HEK293T (cell line): ENCODE measurements around the gene FASTKD1.
A peak's percentile ranks its signal among the peaks of the same experiment; 100 is the strongest.
"Not testable (repeated sequence)": the region's sequence is repeated elsewhere in the genome, so short reads cannot be mapped to it uniquely, and the experiment has no call there.

Source experiments
- CTCF ChIA-PET: fragments of 350-600 bp; formaldehyde crosslinking; extraction: SDS; loops from one replicate; lab custom pipeline; 2021; ENCODE audit warnings: antibody characterized with exemption, inconsistent platforms; lab: Yijun Ruan, JAX
- POLR2A ChIA-PET: fragments of 350-600 bp; formaldehyde crosslinking; extraction: SDS; loops from one replicate; lab custom pipeline; 2020; ENCODE audit warnings: antibody characterized with exemption, inconsistent platforms; lab: Yijun Ruan, JAX
- DNase-seq: peaks from one replicate; pipeline ENCODE4 v3.0.0; 2012; ENCODE audit warnings: mixed read lengths; ENCODE audit errors: extremely low spot score
- ARNT ChIP-seq: fragments of 450-650 bp; IDR thresholded peaks from 2 replicates; pipeline ENCODE4 v1.6.1; 2017; ENCODE audit warnings: mild to moderate bottlenecking
- BHLHE40 ChIP-seq: fragments of 450-650 bp; IDR thresholded peaks from 2 replicates; pipeline ENCODE4 v1.6.1; 2016; ENCODE audit warnings: mild to moderate bottlenecking, moderate library complexity, borderline replicate concordance
- CTBP1 ChIP-seq: fragments of 450-650 bp; IDR thresholded peaks from 2 replicates; pipeline ENCODE4 v1.6.1; 2016; ENCODE audit warnings: borderline replicate concordance
- ELF4 ChIP-seq: fragments of 450-650 bp; IDR thresholded peaks from 2 replicates; pipeline ENCODE4 v1.6.1; 2017; ENCODE audit warnings: antibody characterized with exemption
- FOXA1 ChIP-seq: fragments of 450-650 bp; IDR thresholded peaks from 2 replicates; pipeline ENCODE4 v1.6.1; 2016; ENCODE audit warnings: mild to moderate bottlenecking
- FOXK2 ChIP-seq: fragments of 450-650 bp; IDR thresholded peaks from 2 replicates; pipeline ENCODE4 v1.6.1; 2016; ENCODE audit warnings: mild to moderate bottlenecking
- FOXM1 ChIP-seq: fragments of 450-650 bp; IDR thresholded peaks from 2 replicates; pipeline ENCODE4 v1.6.1; 2017; ENCODE audit warnings: mild to moderate bottlenecking, borderline replicate concordance
- HDGF ChIP-seq: fragments of 450-650 bp; IDR thresholded peaks from 2 replicates; pipeline ENCODE4 v1.6.1; 2017; ENCODE audit warnings: antibody characterized with exemption, borderline replicate concordance
- L3MBTL2 ChIP-seq: fragments of 450-650 bp; conservative IDR thresholded peaks from 2 replicates; pipeline ENCODE4 v1.6.1; 2016; ENCODE audit warnings: mild to moderate bottlenecking
- LEF1 ChIP-seq: fragments of 450-650 bp; IDR thresholded peaks from 2 replicates; pipeline ENCODE4 v1.6.1; 2017; ENCODE audit warnings: mild to moderate bottlenecking, borderline replicate concordance
- NFRKB ChIP-seq: fragments of 450-650 bp; IDR thresholded peaks from 2 replicates; pipeline ENCODE4 v1.6.1; 2016; ENCODE audit warnings: mild to moderate bottlenecking, moderate library complexity
- SP1 ChIP-seq: fragments of 450-650 bp; IDR thresholded peaks from 2 replicates; pipeline ENCODE4 v1.6.1; 2017
- SUZ12 ChIP-seq: fragments of 450-650 bp; IDR thresholded peaks from 2 replicates; pipeline ENCODE4 v1.6.1; 2016; ENCODE audit warnings: mild to moderate bottlenecking
- TARDBP ChIP-seq: fragments of 450-650 bp; IDR thresholded peaks from 2 replicates; pipeline ENCODE4 v1.6.1; 2016
- ZNF384 ChIP-seq: fragments of 450-650 bp; IDR thresholded peaks from 2 replicates; pipeline ENCODE4 v1.6.1; 2016
- TF ChIP-seq, protein P1 (sequence below): fragments of 450-650 bp; IDR thresholded peaks from 2 replicates; pipeline ENCODE4 v1.6.1; 2016

Gene FASTKD1

DNA sequence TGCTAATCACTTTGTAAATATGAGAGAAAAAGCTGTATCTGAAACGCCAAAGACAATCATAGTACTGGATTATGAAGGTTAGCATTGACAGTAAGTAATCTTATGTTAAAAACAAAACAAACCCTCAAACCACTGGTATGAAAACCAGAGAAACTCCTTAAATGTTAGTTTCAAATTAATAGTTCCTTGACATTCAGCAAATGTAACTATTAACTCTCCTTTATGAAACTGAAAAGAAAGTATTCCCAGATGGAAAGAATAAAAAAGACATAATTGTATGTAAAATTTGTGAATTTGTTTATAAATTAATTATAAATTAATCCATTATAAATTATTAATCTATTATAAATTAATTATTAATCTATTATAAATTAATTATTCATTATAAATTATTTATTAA, 12.3 kb downstream of the FASTKD1 start:
- no peak for DNase-seq
- POLR2A ChIA-PET, result no interaction called here
- no peak for TF ChIP-seq FOXK2
- TF ChIP-seq ZNF384, result no peak
- no peak for TF ChIP-seq CTBP1
- no peak for TF ChIP-seq BHLHE40
- CTCF ChIA-PET, result interaction anchor here (0.7 kb wide), 1 partner anchor 47 kb away, joined by 3 read pairs; no protein-coding TSS in a partner anchor

GRCh38 chr2:169546756-169547155, 26.9 kb downstream of the FASTKD1 start:
- no peak for DNase-seq
- TF ChIP-seq ZNF384, result no peak
- TF ChIP-seq BHLHE40, result no peak
- no peak for TF ChIP-seq ELF4
- no peak for TF ChIP-seq CTBP1
- TF ChIP-seq, protein P1, sequence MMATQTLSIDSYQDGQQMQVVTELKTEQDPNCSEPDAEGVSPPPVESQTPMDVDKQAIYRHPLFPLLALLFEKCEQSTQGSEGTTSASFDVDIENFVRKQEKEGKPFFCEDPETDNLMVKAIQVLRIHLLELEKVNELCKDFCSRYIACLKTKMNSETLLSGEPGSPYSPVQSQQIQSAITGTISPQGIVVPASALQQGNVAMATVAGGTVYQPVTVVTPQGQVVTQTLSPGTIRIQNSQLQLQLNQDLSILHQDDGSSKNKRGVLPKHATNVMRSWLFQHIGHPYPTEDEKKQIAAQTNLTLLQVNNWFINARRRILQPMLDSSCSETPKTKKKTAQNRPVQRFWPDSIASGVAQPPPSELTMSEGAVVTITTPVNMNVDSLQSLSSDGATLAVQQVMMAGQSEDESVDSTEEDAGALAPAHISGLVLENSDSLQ, result no peak
- TF ChIP-seq L3MBTL2, result no peak
- TF ChIP-seq FOXA1, result no peak
- TF ChIP-seq HDGF, result no peak
- no peak for TF ChIP-seq TARDBP
- no peak for TF ChIP-seq FOXK2
- TF ChIP-seq SP1, result no peak
- no peak for TF ChIP-seq NFRKB
- no peak for TF ChIP-seq FOXM1
- no peak for TF ChIP-seq SUZ12
- no peak for TF ChIP-seq ARNT
- no peak for TF ChIP-seq LEF1
- CTCF ChIA-PET, result no interaction called here
- POLR2A ChIA-PET, result no interaction called here

DNA sequence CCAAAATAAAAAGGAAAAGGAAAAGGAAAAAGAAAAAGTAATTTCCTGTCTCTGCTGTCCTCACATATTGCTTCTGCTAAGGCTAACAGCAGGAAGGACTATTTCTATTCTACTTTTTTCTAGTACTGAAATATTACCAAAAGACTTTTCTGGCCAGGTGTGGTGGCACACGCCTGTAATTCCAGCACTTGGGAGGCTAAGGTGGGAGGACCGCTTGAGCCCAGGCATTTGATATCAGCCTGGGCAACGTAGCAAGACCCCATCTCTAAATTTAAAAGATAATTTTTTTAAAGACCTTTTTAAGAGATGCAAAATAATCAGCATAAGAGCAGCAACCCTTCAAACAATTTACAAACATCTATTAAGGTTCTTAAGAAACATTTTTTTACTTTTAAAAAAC, 31.2 kb downstream of the FASTKD1 start:
- TF ChIP-seq CTBP1 (no peak), ELF4 (no peak), SP1 (no peak), FOXK2 (no peak), L3MBTL2 (no peak), FOXM1 (no peak), ARNT (no peak), BHLHE40 (no peak), TARDBP (no peak), LEF1 (no peak), SUZ12 (no peak), HDGF (no peak)
- TF ChIP-seq, protein P1, result no peak
- ChIA-PET CTCF (no interaction called here), POLR2A (no interaction called here)
- DNase-seq, result no peak

DNA sequence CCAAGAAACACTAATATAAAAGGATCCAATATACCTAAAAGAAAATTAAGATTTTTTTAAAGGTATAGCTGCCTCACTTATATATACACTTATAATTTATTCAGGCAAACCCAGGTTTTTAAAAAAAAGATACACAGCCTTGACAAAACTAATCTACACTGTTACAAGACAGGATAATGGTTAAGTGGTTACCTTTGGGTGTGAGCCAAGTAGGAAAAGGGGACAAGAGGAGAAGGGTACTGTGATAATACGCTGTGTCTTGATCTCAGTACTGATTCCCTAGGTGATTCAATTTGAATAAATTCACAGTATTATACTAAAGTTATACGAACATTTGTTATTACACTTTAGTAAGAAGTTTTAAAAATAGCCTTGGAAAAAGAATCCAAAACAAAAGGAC, 33.5 kb downstream of the FASTKD1 start:
- TF ChIP-seq BHLHE40, result no peak
- TF ChIP-seq TARDBP, result no peak
- TF ChIP-seq SUZ12, result no peak
- no peak for TF ChIP-seq ARNT
- TF ChIP-seq HDGF, result no peak
- TF ChIP-seq FOXM1, result no peak
- TF ChIP-seq FOXK2, result no peak
- no peak for TF ChIP-seq LEF1
- no peak for TF ChIP-seq ELF4
- no peak for TF ChIP-seq L3MBTL2
- TF ChIP-seq, protein P1, result no peak
- no peak for TF ChIP-seq SP1
- TF ChIP-seq CTBP1, result no peak
- no peak for TF ChIP-seq FOXA1
- no peak for TF ChIP-seq ZNF384
- no peak for TF ChIP-seq NFRKB
- DNase-seq, result no peak
- POLR2A ChIA-PET, result no interaction called here
- CTCF ChIA-PET, result no interaction called here

GRCh38 chr2:169539460-169539859, 34.2 kb downstream of the FASTKD1 start:
- POLR2A ChIA-PET, result not testable (repeated sequence)

GRCh38 chr2:169528271-169528701, 45.4 kb downstream of the FASTKD1 start:
- peak; percentile 72 for DNase-seq
- no peak for TF ChIP-seq LEF1
- no peak for TF ChIP-seq SP1
- TF ChIP-seq FOXM1, result no peak
- TF ChIP-seq TARDBP, result no peak
- TF ChIP-seq CTBP1, result no peak
- no peak for TF ChIP-seq L3MBTL2
- TF ChIP-seq SUZ12, result no peak
- no peak for TF ChIP-seq NFRKB
- TF ChIP-seq ARNT, result no peak
- TF ChIP-seq FOXK2, result no peak
- no peak for TF ChIP-seq ZNF384
- no peak for TF ChIP-seq HDGF
- no peak for TF ChIP-seq ELF4
- TF ChIP-seq, protein P1, result no peak
- no peak for TF ChIP-seq BHLHE40
- TF ChIP-seq FOXA1, result no peak
- POLR2A ChIA-PET, result no interaction called here

More at GRCh38 chr2:169539460-169539859, 34.2 kb downstream of the FASTKD1 start:
- CTCF ChIA-PET, DNase-seq: not testable (repeated sequence)

More at GRCh38 chr2:169528271-169528701, 45.4 kb downstream of the FASTKD1 start:
- CTCF ChIA-PET, result no interaction called here
